CD8-positive, alpha-beta memory T cell (primary cell): ENCODE results near the gene OR1L6. TPM values are rescaled to one million over a fixed set of nuclear protein-coding genes. Genes with fewer than 3 reads are reported as not detected.

ENCODE experiments used
- CTCF ChIA-PET: fragments of 350-600 bp; sonication (Branson Sonifier 250); formaldehyde crosslinking; loops from one replicate; lab custom pipeline; 2021; ENCODE audit warnings: antibody characterized with exemption; lab: Charles Lee
- POLR2A ChIA-PET: fragments of 350-600 bp; sonication (Branson Sonifier 250); formaldehyde crosslinking; loops from one replicate; lab custom pipeline; 2021; ENCODE audit warnings: antibody characterized with exemption; lab: Charles Lee
- DNase-seq, 5 donors: peaks; one replicate each; pipeline versions ENCODE4 v3.0.0 to v3.0.0-alpha.2; 2020 to 2022; ENCODE audit warnings: mixed read lengths in 1 of 5
- H3K27ac ChIP-seq: one replicate; pipeline ENCODE4 v1.7.0; 2013; ENCODE audit warnings: low read depth, mild to moderate bottlenecking, low read length, moderate library complexity
- H3K27me3 ChIP-seq: 2 replicates; pipeline ENCODE4 v1.7.0; 2013; ENCODE audit warnings: low read length, mild to moderate bottlenecking; ENCODE audit not compliant: insufficient read depth, poor library complexity, severe bottlenecking
- H3K36me3 ChIP-seq: 2 replicates; pipeline ENCODE4 v1.7.0; 2013; ENCODE audit warnings: mild to moderate bottlenecking, low read length, moderate library complexity; ENCODE audit not compliant: insufficient read depth
- H3K4me1 ChIP-seq: 2 replicates; pipeline ENCODE4 v1.7.0; 2013; ENCODE audit warnings: mild to moderate bottlenecking, low read length, moderate library complexity; ENCODE audit not compliant: insufficient read depth
- H3K4me3 ChIP-seq: 2 replicates; pipeline ENCODE4 v1.7.0; 2013; ENCODE audit warnings: mild to moderate bottlenecking, low read length
- H3K9me3 ChIP-seq: 2 replicates; pipeline ENCODE4 v1.7.0; 2013; ENCODE audit warnings: mild to moderate bottlenecking, low read length
- H3K27ac Mint-ChIP-seq, 8 donors: one replicate each; pipeline ENCODE4 v1.8.0; 2020 to 2021; ENCODE audit warnings: mixed read lengths in 8 of 8, mild to moderate bottlenecking in 6 of 8, inconsistent platforms in 3 of 8, moderate library complexity in 3 of 8
- H3K27me3 Mint-ChIP-seq, 2 donors: one replicate each; pipeline ENCODE4 v1.8.0; 2020 to 2021; ENCODE audit warnings: mixed read lengths in 2 of 2, mild to moderate bottlenecking in 1 of 2, moderate library complexity in 1 of 2
- H3K36me3 Mint-ChIP-seq, 3 donors: one replicate each; pipeline ENCODE4 v1.8.0; 2020 to 2021; ENCODE audit warnings: mixed read lengths in 3 of 3, inconsistent platforms in 1 of 3, mild to moderate bottlenecking in 1 of 3
- H3K4me1 Mint-ChIP-seq, 3 donors: one replicate each; pipeline ENCODE4 v1.8.0; 2020 to 2021; ENCODE audit warnings: mixed read lengths in 3 of 3, inconsistent platforms in 1 of 3, mild to moderate bottlenecking in 1 of 3
- H3K4me3 Mint-ChIP-seq, 7 donors: one replicate each; pipeline ENCODE4 v1.8.0; 2020 to 2021; ENCODE audit warnings: mixed read lengths in 7 of 7, mild to moderate bottlenecking in 6 of 7, moderate library complexity in 4 of 7, inconsistent platforms in 2 of 7
- H3K9me3 Mint-ChIP-seq, 5 donors: one replicate each; pipeline ENCODE4 v1.8.0; 2020 to 2022; ENCODE audit warnings: mixed read lengths in 5 of 5, mild to moderate bottlenecking in 3 of 5, moderate library complexity in 2 of 5, inconsistent platforms in 1 of 5
- polyA plus RNA-seq: library from polyadenylated mRNA; unstranded; fragments of 300-500 nt; fragmentation: Illumina TruSeq; gene quantifications from one replicate; pipeline ENCODE4 v1.2.3, GENCODE V29; 2021
- total RNA-seq, 2 experiments: library from RNA; stranded (reverse); gene quantifications; one replicate each; pipeline ENCODE4 v1.2.3, GENCODE V29; 2021

OR1L6 gene
- total and polyA plus RNA-seq, 3 experiments from 2014 or later: not detected

- no peaks in the 10 kb centered on the region for H3K4me1 Mint-ChIP-seq
- no peak overlapping the region for H3K4me3 ChIP-seq
- H3K9me3 Mint-ChIP-seq: peaks cover 4 to 9% (median 6%) of the 10 kb centered on the region in 5 donors
- H3K27ac ChIP-seq: no peak overlapping the region
- H3K36me3 Mint-ChIP-seq: peaks cover 0 to 1% (median 0%) of the 10 kb centered on the region in 3 donors
- POLR2A ChIA-PET: no interaction called here
- no peaks in the 10 kb centered on the region for H3K9me3 ChIP-seq
- no peaks in the 10 kb centered on the region for H3K27me3 ChIP-seq
- H3K4me1 ChIP-seq: no peaks in the 10 kb centered on the region
- no peak for DNase-seq
- CTCF ChIA-PET: no interaction called here
- H3K27ac Mint-ChIP-seq: no peak overlapping the region
- no peak overlapping the region for H3K4me3 Mint-ChIP-seq
- H3K36me3 ChIP-seq: no peaks in the 10 kb centered on the region
- H3K27me3 Mint-ChIP-seq: peaks cover 1 to 4% of the 10 kb centered on the region in 2 donors
Measured at GRCh38 chr9:122777935-122778627, 36.0 kb downstream of the OR1L6 start.

DNA sequence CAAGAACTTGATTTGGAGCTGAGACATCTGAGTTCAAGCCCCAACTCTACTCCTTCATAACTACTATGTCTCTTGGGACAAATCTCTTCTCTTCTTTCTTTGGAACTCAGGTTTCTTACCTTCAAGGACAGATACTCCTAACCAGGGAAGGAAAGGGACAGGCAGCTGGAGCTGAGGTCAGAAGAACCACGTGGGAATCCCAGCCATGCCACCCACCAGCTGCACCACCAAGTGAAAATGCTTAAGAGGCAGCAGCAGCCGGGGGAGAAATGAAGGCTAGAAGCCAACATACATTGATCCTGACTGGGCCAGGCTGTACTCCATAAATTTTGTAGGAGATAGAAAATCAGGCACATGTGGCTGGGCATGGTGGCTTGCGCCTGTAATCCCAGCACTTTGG lies 37.1 kb downstream of the OR1L6 start:
- Mint-ChIP-seq H3K4me1 (no peaks in the 10 kb centered on the region), H3K9me3 (peaks cover 0 to 2% (median 0%) of the 10 kb centered on the region in 5 donors), H3K4me3 (no peak overlapping the region), H3K27ac (no peak overlapping the region), H3K27me3 (peaks cover 0 to 1% of the 10 kb centered on the region in 2 donors), H3K36me3 (no peaks in the 10 kb centered on the region)
- POLR2A ChIA-PET: no interaction called here
- no peaks in the 10 kb centered on the region for H3K27me3 ChIP-seq
- H3K27ac ChIP-seq: no peak overlapping the region
- CTCF ChIA-PET: interaction anchor here (0.8 kb wide), 1 partner anchor 8 kb away, joined by 3 read pairs; no protein-coding TSS in a partner anchor
- no peaks in the 10 kb centered on the region for H3K4me1 ChIP-seq
- no peak for DNase-seq
- H3K36me3 ChIP-seq: no peaks in the 10 kb centered on the region
- H3K4me3 ChIP-seq: no peak overlapping the region
- no peaks in the 10 kb centered on the region for H3K9me3 ChIP-seq

- Histone ChIP-seq H3K4me1 (no peaks in the 10 kb centered on the region), H3K27me3 (no peaks in the 10 kb centered on the region), H3K4me3 (no peak overlapping the region), H3K36me3 (no peaks in the 10 kb centered on the region), H3K9me3 (no peaks in the 10 kb centered on the region), H3K27ac (no peak overlapping the region)
- H3K4me1 Mint-ChIP-seq: no peaks in the 10 kb centered on the region
- H3K9me3 Mint-ChIP-seq: no peaks in the 10 kb centered on the region
- H3K27ac Mint-ChIP-seq: no peak overlapping the region
- DNase-seq: no peak
- CTCF ChIA-PET: no interaction called here
- no peak overlapping the region for H3K4me3 Mint-ChIP-seq
- POLR2A ChIA-PET: no interaction called here
- H3K27me3 Mint-ChIP-seq: peaks cover 0 to 1% of the 10 kb centered on the region in 2 donors
- no peaks in the 10 kb centered on the region for H3K36me3 Mint-ChIP-seq
Measured at GRCh38 chr9:122780026-122780425, 37.9 kb downstream of the OR1L6 start.

- ChIA-PET POLR2A (no interaction called here), CTCF (no interaction called here)
- Mint-ChIP-seq H3K36me3 (no peaks in the 10 kb centered on the region), H3K27me3 (peaks cover 0 to 1% of the 10 kb centered on the region in 2 donors), H3K27ac (no peak overlapping the region), H3K4me3 (no peak overlapping the region), H3K4me1 (no peaks in the 10 kb centered on the region), H3K9me3 (no peaks in the 10 kb centered on the region)
- Histone ChIP-seq H3K36me3 (no peaks in the 10 kb centered on the region), H3K27me3 (no peaks in the 10 kb centered on the region), H3K9me3 (no peaks in the 10 kb centered on the region), H3K4me3 (no peak overlapping the region), H3K4me1 (no peaks in the 10 kb centered on the region), H3K27ac (no peak overlapping the region)
- no peak for DNase-seq
Measured at GRCh38 chr9:122781671-122782070, 39.6 kb downstream of the OR1L6 start.

GRCh38 chr9:122785269-122785668 lies 43.2 kb downstream of the OR1L6 start:
- no peak overlapping the region for H3K4me3 Mint-ChIP-seq
- CTCF ChIA-PET: no interaction called here
- POLR2A ChIA-PET: no interaction called here
- no peak overlapping the region for H3K4me3 ChIP-seq
- H3K27ac ChIP-seq: no peak overlapping the region
- peaks cover 0 to 3% of the 10 kb centered on the region in 2 donors for H3K27me3 Mint-ChIP-seq
- H3K27ac Mint-ChIP-seq: no peak overlapping the region
- no peaks in the 10 kb centered on the region for H3K36me3 ChIP-seq
- no peaks in the 10 kb centered on the region for H3K9me3 Mint-ChIP-seq
- no peaks in the 10 kb centered on the region for H3K9me3 ChIP-seq
- H3K36me3 Mint-ChIP-seq: no peaks in the 10 kb centered on the region
- H3K4me1 ChIP-seq: no peaks in the 10 kb centered on the region
- H3K4me1 Mint-ChIP-seq: no peaks in the 10 kb centered on the region
- DNase-seq: no peak
- no peaks in the 10 kb centered on the region for H3K27me3 ChIP-seq

DNA sequence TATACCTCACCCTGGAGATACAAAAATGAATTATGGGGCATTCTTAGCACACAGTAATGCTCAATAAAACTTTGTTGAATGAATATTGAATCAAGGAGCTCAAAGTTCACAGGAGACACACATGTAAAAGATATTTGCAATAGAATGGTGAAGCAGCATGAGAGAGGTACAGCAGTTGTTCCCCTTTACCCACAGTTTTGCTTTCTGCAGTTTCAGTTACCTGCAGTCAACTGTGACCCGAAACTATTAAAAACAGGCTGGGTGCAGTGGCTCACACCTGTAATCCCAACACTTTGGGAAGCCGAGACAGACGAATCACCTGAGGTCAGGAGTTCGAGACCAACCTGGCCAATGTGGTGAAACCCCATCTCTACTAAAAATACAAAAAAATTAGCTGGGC lies 44.2 kb downstream of the OR1L6 start:
- Histone ChIP-seq H3K36me3 (no peaks in the 10 kb centered on the region), H3K4me3 (no peak overlapping the region), H3K4me1 (no peaks in the 10 kb centered on the region), H3K27me3 (no peaks in the 10 kb centered on the region), H3K9me3 (no peaks in the 10 kb centered on the region), H3K27ac (no peak overlapping the region)
- Mint-ChIP-seq H3K4me1 (no peaks in the 10 kb centered on the region), H3K27me3 (peaks cover 0 to 2% of the 10 kb centered on the region in 2 donors), H3K36me3 (peaks cover 0 to 1% (median 0%) of the 10 kb centered on the region in 3 donors), H3K9me3 (no peaks in the 10 kb centered on the region), H3K4me3 (no peak overlapping the region), H3K27ac (no peak overlapping the region)
- CTCF ChIA-PET: interaction anchor here (1.3 kb wide), 1 partner anchor 7 kb away, joined by 3 read pairs; no protein-coding TSS in a partner anchor
- POLR2A ChIA-PET: no interaction called here
- no peak for DNase-seq

GRCh38 chr9:122788831-122789230 lies 46.7 kb downstream of the OR1L6 start, which contains the start of gene OR5C1:
OR5C1 (plus strand) TSS chr9:122788933; CDS start chr9:122788933, 0 bp downstream.
- H3K9me3 ChIP-seq: no peaks in the 10 kb centered on the region
- no peaks in the 10 kb centered on the region for H3K4me1 ChIP-seq
- POLR2A ChIA-PET: no interaction called here
- Mint-ChIP-seq H3K27me3 (peaks cover 0 to 2% of the 10 kb centered on the region in 2 donors), H3K9me3 (no peaks in the 10 kb centered on the region), H3K27ac (peak within 1 kb of the TSS in 2 of 8 donors; percentile 25 to 44), H3K4me3 (no peak within 1 kb of the TSS), H3K4me1 (no peaks in the 10 kb centered on the region), H3K36me3 (peaks cover 0 to 3% (median 1%) of the 10 kb centered on the region in 3 donors)
- CTCF ChIA-PET: no interaction called here
- DNase-seq: no peak
- no peaks in the 10 kb centered on the region for H3K36me3 ChIP-seq
- no peak within 1 kb of the TSS for H3K4me3 ChIP-seq
- no peaks in the 10 kb centered on the region for H3K27me3 ChIP-seq
- H3K27ac ChIP-seq: no peak within 1 kb of the TSS

DNA sequence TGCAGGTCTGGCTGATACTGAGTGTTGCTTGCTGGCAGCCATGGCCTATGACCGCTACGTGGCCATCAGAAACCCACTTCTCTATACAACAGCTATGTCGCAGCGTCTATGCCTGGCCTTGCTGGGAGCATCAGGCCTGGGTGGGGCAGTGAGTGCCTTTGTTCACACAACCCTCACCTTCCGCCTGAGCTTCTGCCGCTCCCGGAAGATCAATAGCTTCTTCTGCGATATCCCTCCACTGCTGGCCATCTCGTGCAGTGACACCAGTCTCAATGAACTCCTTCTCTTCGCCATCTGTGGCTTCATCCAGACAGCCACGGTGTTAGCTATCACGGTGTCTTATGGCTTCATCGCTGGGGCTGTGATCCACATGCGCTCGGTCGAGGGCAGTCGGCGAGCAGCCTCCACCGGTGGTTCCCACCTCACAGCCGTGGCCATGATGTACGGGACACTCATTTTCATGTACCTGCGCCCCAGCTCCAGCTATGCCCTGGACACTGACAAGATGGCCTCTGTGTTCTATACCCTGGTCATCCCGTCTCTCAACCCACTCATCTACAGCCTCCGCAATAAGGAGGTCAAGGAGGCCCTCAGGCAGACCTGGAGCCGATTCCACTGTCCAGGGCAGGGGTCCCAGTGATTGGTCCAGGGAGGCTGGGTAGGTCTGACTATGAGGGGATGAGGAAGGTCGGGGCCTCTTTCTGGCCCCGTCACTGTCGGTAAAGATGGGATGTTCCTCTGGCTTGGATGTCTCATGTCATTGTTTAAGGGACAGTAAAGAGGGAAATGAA lies 47.3 kb downstream of the OR1L6 start:
- no peak overlapping the region for H3K4me3 ChIP-seq
- ChIA-PET POLR2A (no interaction called here), CTCF (no interaction called here)

More for the DNA sequence above, 47.3 kb downstream of the OR1L6 start:
- H3K27ac Mint-ChIP-seq: peak overlapping the region in 1 of 8 donors; percentile 25
- Histone ChIP-seq H3K4me1 (no peaks in the 10 kb centered on the region), H3K27ac (no peak overlapping the region), H3K27me3 (no peaks in the 10 kb centered on the region), H3K36me3 (no peaks in the 10 kb centered on the region), H3K9me3 (no peaks in the 10 kb centered on the region)
- DNase-seq: no peak
- peaks cover 0 to 3% (median 1%) of the 10 kb centered on the region in 3 donors for H3K36me3 Mint-ChIP-seq
- no peak overlapping the region for H3K4me3 Mint-ChIP-seq
- no peaks in the 10 kb centered on the region for H3K4me1 Mint-ChIP-seq
- H3K27me3 Mint-ChIP-seq: peaks cover 0 to 2% of the 10 kb centered on the region in 2 donors
- H3K9me3 Mint-ChIP-seq: no peaks in the 10 kb centered on the region
